Activated CD8-positive, alpha-beta memory T cell treated with anti-CD3 and anti-CD28 coated beads, Interleukin-2, amount 50 U/mL, for 24 hours (primary cell): ENCODE data around the gene ROR1.

ENCODE experiments used
- DNase-seq: peaks from one replicate; pipeline ENCODE4 v3.0.0-alpha.2; 2020; ENCODE audit errors: extremely low read depth

The ROR1 gene

DNA sequence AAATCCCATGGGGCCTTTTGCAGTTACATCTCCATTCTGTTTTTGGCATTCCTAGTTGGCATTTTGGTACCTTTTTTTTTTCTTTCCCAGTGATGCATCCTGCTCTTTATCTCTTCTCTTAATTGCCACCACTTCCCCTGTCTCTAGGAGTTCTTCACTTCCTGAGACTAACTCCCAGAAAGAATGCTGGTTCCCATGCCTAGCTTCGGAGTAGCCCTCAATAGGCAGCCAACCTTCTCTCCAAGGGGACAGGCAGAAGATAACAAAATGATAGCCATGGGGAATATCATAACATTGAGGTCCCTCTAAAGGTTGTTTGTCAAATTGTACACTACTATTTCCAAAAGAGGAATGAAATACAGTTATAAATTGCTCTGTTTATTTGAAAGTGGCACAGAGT is 279.0 kb downstream of the ROR1 start:
- no peak for DNase-seq

DNA sequence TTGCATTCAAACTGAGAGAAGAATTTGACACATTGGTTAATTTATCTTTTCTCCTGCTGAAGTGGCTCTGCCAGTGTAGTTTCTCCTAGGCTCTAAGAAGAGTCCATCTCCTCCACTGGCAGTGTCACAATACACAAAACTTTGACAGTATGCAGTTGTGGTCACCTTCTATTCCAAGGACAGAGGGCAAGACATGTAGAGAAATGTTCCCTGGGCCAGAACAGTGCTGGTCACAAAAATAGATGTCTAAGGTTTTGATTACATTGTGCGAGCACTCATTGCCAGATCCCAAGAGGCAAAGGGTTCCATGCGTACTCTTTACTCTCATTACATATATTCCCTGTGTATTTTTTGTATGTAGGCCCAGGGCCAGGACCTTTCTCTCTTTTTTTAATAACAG is 281.5 kb downstream of the ROR1 start:
- DNase-seq: no peak

DNA sequence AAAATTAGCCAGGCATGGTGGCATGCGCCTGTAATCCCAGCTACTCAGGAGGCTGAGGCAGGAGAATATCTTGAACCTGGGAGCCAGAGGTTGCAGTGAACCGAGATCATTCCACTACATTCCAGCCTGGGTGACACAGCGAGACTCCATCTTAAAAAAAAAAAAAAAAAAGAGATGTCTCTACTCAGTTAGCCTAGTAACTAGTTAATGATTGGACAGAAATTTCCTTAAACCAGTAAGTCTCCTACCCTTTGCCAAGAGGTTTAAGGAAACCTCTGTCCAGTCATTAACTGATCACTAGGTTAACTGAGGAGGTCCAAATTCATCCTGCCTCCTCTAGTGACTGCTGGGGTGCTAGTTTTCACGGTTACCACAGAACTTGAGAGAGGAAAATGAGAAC is 285.7 kb downstream of the ROR1 start:
- no peak for DNase-seq

DNA sequence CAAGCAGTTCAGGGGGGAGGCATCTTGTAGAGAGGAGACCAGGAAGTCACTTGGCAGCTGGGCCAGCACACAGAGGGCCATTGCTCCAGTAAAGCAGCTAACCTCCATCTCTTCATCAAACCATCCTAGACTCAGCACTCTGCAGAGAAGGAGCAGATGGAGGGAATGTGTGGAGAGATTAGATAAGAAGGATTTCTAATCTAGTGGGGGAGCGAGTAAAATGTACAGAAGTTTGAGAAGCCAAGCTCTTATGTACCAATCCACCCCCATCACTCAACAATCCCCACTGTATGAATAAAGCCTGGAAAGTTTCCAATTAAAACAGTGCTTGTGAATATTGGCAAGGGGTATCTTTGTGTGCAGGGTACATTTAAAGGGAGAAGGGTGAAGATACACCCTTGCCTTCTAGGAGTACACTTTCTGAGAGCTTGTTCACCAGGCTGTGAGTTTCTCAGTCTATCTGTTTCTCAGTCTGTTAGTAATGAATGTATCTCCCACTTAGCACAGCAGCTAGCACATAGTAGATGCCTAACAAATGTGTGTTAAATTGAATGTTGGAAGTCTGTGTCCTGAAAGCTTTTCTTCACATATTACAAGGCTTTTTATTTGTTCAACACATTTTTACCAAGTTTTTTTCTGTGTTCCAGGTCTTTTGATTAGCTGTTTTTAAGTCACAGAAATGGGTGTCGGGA is 286.9 kb downstream of the ROR1 start:
- DNase-seq: no peak

DNA sequence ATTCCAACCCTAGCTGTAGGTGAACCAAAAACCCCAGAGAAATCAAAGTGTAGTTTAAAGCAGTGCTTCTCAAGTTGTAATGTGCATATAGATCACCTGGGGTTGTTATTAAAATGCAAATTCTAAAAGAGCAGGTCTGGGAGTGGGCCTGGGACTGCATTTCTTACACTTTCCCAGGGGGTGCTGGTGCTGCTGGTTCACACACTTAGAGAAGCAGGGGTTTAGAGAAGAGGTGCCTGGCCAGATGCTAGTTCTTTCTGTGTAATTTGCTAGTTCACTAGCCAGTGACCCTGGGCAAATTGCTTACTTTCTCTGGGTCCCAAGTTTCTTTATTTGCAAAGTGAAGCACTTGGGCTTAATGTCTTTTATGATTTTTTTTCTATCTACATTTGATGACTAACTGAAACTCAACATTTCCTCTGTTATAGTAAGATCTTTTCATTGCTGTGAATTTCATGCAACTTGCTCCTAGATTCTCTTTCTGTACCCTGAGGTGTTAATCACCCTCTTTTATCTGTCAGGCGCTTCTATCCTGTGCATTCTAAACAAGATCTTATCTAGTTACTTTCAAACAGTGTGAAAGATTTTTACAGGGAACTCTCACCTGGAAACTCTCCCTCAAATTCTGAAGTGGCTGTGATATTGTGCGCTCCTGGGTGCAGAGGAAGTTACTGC is 287.8 kb downstream of the ROR1 start:
- no peak for DNase-seq

DNA sequence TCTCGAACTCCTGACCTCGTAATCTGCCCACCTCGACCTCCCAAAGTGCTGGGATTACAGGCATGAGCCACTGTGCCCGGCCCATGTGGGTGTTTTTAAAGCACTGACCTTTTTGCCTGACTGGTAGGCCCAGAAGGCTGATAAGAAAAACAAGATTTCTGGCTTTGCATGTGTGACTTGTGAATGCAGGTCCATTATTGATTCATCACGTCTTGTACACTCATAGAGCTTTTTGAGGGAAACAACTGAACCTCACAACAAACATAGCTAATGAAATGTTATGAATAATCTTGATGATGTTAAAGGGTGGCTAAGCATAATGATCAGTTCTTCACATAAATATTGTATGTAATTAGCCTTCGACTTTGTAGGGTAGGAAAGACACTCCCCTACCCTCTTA is 288.7 kb downstream of the ROR1 start:
- no peak for DNase-seq

DNA sequence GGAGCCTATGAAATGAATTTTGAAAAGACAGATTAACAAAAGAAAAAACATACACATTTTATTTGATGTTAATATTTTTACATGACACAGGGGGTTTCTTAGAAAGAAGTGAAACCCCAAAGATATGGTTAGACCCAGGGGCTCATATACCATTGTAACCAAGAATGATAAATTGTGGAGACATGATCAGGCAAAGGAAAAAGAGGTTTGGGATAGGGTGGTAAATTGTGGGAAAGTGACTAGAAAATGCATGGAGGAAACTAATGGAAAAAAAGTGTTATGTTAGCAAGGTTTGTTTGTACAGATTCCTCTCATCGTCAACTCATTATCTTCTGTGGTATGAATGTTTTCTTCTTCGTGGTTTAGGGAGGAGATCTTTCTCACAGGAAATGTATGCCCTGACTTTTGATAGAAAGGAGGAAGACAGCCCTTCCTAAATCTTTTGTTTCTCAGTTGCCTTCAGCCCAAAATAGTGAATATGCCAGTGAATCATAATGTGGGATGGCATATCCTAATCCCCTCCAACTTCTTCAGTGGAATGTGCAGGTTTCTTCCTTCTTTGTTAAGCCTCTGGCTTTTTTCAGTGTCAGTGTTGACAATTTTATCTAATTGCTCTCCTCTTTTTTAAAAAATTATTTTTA is 289.2 kb downstream of the ROR1 start:
- no peak for DNase-seq

DNA sequence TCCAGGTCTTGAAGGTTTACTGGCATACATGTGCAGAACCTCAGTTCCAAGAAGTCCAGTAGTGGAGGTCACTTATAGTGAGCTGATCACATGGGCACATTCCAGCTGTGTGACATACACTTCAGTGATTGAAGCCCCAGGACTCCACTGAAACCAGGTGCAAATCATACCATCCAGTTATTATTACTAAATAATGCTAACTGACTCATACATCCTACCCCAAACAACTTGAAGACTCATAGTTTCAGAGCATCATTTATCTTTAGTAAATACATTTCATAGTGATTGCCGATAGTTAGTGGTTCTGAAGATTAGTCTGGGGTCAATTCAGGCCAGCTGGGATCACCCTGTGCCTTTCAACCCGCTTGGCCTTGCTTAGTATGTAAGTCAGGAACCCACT is 291.8 kb downstream of the ROR1 start:
- no peak for DNase-seq

DNA sequence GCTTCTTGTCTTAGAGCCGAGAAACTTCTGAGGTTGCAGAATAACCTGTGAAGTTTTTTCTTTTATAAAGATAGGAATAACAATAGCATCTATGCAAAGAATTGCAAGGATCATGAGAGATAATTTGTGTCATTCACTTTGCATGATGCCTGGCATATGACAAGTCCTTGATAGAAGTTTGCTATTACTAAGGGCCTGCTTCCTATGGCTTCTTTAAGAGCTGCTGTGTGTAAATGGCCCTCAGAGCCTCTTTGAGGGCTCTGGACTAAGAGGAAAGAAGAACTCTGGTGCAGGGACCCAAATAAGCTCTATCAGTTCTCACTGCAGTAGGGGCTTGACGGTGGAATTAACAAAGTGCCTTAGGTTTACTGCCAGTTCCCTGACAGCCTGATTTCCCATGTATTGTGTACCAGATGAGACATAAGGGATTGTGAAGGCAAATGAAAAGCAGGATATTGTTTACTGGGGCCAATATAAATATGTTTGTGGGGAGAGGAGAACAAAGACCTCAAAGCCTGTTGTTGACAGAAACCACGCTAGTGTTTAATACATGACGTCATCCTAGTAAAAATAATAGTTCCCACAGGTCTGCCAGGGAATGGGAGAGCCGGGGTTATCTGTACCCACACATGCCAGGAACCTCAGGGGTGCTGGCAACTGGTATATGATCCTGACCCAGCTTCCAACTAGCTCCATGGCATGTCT is 298.4 kb downstream of the ROR1 start:
- DNase-seq: no peak

DNA sequence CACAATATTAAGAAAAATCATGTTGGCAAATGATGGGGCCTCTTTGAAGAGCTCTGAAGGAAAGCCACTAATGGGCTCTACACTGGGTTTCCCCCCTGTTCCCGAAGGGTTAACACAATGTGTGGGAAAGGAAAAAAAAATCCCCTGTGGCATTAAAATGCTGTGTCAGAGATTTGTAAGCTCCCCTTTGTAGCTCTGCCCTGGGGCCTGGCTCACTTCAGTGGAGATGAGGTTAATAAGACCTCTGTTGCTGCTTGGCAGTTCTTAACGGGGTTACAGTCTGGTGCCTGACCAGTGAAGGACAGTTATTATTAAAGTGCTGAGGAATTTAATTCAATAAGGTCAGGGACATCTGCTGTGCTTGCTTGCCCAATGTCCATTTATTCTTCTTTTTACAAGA is 299.9 kb downstream of the ROR1 start:
- no peak for DNase-seq

DNA sequence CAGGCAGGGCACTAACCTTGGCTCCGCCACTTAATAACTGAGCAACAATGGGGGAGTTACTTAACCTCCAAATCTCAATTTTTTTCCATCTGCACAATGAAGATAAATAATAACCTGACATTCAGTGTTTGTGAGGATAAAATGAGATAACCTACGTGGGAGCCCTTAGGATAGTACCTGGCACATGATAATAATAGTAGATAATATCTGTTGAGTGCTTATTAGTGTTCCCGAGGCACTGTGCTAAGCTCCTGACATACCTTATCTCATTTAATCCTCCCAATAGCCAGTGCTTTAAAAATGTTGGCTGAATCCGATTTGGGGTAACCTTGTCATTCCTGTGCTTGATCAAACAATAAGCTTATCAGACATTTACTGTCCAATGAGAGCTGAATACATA is 300.9 kb downstream of the ROR1 start:
- DNase-seq: no peak

DNA sequence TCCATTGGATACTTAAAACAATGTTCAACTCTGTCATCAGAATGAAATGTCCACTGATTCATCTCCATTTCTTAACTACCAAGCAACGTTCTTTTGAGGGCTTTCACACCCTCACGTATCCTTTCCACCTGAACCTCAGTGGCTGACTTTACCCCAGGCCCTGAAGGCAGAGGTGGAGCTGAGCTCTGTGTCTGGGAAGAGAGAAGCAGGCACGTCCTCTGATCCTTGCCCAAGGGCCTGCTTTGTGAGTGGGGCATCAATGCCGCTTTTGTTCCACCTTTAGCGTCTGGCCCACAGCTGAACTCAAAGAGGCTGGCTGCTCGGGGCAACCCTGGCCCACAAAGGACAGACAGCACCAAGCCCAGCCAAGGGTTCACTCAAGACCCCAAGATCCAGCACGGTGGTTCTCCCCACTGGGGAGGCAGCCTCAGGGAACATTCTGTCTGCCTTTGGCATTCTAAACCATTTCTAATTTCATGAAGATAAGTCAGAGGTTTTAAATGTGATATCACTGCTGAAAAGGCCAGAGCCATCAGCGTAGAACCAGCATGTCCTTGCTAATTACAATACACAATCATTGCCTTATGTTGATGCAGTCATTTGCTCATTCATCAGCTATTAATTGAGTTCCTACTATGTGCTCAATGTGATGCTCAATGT is 303.6 kb downstream of the ROR1 start:
- no peak for DNase-seq

DNA sequence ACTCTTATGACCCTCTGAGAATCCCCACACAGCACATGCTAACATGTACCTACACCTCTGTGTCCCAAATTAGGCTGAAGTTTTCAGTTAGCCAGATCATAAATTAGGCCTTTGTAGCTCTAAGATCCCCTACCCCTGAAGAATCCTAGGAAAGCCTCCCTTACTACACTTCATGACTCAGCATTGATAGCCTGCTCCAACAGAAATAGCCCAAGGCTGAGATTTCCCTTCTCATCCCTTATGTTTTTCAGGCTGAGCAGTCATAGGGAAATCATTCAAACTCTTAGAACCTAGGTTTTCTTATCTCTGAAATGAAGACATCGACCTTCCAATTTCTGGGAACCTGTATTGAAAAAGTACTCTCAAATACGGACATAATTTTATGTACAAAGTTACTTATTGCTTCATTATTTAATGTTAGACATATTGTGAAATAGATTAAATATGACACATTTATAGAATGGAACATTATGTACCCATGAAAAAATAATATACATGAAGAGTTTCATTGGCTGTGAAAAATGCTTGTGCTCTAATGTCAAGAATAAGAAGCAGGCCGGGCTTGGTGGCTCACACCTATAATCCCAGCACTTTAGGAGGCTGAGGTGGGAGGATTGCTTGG is 307.2 kb downstream of the ROR1 start:
- no peak for DNase-seq

DNA sequence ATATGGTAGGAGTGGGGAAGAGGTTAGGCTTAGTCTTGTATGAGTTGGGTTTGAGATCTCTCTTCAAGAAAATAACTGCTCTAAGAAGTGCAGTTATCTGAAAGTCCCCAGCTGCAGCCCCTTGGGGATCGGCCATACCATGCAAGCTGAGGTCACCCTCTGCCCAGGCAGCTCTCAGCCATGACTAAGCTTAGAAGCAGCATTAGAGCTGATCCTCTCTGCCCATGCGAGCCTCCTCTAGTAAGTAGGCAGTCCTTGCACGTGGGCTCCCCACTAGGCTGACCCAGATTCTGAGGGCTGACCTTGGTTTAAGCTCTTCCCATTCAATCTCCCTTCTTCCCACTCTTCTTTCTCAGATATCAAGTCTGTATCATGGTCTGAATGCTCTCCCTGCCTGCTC is 308.6 kb downstream of the ROR1 start:
- DNase-seq: no peak

DNA sequence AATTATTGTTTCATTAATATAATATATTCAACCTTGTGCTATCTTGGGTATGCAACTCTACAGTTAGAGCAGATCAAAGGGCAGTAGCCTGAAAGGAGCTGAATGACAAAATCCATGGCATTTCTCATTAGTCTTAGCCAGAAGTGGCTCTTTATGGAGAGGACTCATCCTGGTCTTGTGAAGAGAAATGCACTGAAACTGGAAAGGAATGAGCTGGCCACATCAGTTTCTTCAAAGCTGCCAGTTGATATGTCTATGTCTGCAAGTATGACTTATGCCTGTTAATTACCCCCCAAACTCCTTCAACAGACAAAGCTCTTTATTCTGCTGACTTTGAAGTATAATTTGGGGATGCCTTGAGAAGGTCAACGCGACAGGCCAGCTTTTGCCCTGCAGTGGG is 310.6 kb downstream of the ROR1 start:
- no peak for DNase-seq

DNA sequence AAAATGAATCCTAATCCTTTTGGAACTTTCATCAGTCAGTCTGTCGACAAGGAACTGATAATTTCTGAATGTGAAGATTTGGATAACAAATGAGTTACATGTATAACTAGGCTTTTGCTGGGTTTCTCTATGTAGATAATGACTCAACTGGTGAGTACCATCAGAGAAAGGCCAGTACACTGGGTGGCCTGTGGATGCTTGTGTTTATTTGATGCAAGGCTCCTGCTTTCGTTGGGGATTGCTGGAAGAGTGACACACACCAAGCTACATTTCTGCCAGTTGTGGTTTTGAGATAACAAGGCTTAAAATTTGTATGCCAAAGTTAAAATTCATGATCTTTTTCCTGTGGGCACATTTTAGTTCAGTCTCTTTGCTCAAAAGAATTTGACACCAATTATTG is 314.0 kb downstream of the ROR1 start:
- no peak for DNase-seq

DNA sequence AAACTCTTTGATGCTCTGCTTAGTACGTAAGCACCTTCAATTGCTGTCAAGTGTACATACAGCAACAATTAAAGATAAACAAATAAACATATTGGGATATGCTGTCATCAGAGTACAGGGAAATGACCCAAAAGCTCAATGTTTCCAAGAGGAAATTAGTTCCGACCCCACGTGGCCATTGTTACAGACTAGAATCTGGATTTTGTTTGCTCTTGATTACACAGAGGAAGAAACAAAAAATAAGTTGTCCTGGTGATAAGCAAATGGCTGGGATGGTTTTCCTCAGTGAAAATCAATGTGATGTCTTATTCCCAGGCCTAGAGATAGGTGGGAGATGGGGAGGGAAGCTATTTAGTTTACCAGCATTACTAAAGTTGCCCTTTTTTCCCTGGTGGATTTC is 316.6 kb downstream of the ROR1 start:
- DNase-seq: no peak

DNA sequence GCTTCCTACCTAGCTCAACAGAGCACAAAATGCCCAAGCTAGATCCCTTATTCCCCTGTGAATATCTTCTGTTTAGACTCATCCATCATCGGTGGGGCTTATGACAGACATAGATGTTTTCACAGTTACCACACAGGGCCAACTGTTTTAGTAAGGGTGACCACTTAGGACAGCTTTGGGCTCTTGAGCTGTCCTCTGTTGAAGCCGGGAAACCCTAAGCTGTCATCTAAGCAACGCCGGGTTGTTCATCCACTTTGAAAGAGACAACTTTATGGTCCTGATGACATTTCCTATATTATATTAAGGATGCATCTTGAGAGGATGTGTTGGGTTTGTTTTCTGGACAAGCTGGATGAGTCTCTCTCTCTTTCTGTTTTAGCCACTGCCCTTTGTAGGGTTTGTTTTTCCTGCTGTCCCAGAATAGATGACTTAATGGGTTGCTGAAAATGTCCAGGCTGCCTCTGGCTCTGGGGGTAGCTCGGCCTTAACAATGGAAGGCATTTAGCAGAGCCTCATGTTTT is 319.1 kb downstream of the ROR1 start:
- DNase-seq: no peak

DNA sequence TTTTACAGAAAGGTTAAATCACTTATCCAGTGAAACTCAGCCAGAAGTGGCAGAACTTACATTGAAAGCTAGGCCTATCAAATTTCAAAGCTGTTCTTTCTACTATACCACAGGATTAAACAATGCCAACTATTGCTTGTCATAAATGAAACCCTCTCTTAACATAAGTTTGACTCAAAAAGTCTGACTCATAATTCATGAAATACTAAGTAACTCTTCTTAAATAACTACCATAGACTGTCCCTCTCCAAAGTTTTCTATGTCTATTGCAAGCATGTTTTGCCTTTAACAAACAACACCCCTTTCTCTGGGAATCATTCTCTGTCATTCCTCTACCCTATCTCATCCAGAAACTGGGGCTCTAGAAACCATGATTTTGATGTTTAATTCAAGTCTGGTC is 320.1 kb downstream of the ROR1 start:
- DNase-seq: no peak

DNA sequence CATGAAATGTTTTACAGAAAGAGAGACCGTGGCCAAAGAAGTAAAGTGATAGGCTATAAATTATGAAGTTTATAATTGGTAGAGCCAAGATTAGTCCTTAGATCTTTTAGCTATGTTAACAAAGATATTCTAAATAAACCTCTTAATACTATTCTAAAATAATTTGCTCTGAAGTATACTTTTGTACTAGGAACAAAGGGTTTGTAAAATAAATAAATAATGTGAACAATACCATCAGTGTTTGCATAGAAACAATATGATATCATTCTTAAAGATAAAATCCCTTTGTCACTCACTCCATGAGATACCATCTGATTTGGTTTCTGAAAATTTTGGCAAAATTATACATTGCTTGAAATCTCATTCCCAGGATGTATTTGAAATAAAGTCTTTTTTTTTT is 322.0 kb downstream of the ROR1 start:
- no peak for DNase-seq

DNA sequence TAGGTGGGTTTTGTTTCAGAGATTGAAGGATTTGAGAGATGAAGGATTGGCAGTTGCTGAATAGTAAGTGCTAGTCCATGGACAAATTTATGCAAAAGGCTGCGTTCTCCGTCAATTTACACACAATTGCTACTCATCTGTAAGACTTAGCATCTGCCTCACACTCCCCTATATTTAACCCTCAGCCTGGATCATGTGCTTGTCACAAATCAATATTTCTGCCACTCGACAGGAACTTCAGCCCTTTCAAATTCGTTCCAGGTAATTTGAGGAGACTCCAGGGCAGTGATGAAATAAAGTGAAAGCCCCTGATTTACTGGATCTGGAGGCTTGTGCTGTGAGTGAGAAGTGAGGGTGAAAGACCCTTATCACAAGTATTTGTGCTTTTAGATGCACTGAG is 324.0 kb downstream of the ROR1 start:
- no peak for DNase-seq

DNA sequence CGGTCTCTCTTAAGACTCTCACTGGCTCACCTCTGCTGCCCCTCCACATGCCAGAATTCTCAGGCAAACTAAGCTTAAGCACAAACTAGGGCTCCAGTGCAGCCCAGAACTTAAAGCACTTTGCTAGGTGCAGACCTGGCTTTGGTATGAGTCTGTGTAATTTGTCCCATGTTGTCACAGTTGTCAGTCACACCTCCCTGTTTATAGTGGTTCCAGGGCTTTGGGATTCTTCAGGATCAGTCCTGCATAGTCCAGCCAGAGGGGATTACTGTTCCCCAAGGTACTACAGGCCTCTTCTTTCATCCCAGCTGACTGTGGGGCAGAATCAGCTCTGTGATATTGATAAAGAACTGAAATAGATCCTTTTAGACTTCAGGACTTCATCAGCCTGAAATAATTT is 324.6 kb downstream of the ROR1 start:
- no peak for DNase-seq
